ENCODE data around the gene DOCK3.

DNA sequence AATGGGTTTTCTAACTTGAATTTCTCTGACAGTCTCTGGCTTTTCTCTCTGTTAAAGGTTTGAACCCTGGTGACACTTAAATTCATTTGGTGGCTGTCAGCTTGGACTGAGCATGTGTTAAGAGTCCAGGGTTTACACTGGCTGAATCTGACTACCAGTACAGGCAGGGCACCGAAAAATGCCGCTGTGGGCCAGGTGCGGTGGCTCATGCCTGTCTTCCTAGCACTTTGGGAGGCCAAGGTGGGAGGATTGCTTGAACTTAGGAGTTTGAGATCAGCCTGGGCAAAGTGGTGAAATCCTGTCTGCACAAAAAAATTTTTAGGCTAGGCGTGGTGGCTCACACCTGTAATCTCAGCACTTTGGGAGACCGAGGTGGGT lies 712.1 kb downstream of the DOCK3 start:
- TF ChIP-seq TAF1 (IDR thresholded peaks at IDR 0.05; ENCODE audit: borderline replicate concordance, insufficient read depth, low read length): no peak
- no peak for TF ChIP-seq POLR2AphosphoS5 (IDR thresholded peaks at IDR 0.05; ENCODE audit: low read depth, low read length)
- TF ChIP-seq, protein P1, sequence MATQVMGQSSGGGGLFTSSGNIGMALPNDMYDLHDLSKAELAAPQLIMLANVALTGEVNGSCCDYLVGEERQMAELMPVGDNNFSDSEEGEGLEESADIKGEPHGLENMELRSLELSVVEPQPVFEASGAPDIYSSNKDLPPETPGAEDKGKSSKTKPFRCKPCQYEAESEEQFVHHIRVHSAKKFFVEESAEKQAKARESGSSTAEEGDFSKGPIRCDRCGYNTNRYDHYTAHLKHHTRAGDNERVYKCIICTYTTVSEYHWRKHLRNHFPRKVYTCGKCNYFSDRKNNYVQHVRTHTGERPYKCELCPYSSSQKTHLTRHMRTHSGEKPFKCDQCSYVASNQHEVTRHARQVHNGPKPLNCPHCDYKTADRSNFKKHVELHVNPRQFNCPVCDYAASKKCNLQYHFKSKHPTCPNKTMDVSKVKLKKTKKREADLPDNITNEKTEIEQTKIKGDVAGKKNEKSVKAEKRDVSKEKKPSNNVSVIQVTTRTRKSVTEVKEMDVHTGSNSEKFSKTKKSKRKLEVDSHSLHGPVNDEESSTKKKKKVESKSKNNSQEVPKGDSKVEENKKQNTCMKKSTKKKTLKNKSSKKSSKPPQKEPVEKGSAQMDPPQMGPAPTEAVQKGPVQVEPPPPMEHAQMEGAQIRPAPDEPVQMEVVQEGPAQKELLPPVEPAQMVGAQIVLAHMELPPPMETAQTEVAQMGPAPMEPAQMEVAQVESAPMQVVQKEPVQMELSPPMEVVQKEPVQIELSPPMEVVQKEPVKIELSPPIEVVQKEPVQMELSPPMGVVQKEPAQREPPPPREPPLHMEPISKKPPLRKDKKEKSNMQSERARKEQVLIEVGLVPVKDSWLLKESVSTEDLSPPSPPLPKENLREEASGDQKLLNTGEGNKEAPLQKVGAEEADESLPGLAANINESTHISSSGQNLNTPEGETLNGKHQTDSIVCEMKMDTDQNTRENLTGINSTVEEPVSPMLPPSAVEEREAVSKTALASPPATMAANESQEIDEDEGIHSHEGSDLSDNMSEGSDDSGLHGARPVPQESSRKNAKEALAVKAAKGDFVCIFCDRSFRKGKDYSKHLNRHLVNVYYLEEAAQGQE (IDR thresholded peaks at IDR 0.05; ENCODE audit: insufficient read depth in 1 of 2, low read depth in 2 of 2, low read length in 2 of 2): no peak
- no peak for TF ChIP-seq SIN3A (IDR thresholded peaks at IDR 0.05; ENCODE audit: borderline replicate concordance, insufficient read depth, low read length)
- TF ChIP-seq FOXP2 (optimal IDR thresholded peaks at IDR 0.05; ENCODE audit: borderline replicate concordance, extremely low read depth, extremely low read length, insufficient read depth): no peak

All from PFSK-1 (cell line).